LNCAP (cell line): Measurements from ENCODE around the gene CSRP3.

ENCODE experiments used
- TF ChIP-seq, protein P1 (sequence below): fragments of 450-650 bp; IDR thresholded peaks from 2 replicates; pipeline ENCODE4 v1.5.1; 2017; ENCODE audit warnings: mild to moderate bottlenecking

CSRP3 gene

GRCh38 chr11:19201737-19202605, at the start of gene CSRP3:
Gene CSRP3 (minus strand): TSS chr11:19201983. CDS start chr11:19192448, 9,535 bp downstream.
- TF ChIP-seq, protein P1, sequence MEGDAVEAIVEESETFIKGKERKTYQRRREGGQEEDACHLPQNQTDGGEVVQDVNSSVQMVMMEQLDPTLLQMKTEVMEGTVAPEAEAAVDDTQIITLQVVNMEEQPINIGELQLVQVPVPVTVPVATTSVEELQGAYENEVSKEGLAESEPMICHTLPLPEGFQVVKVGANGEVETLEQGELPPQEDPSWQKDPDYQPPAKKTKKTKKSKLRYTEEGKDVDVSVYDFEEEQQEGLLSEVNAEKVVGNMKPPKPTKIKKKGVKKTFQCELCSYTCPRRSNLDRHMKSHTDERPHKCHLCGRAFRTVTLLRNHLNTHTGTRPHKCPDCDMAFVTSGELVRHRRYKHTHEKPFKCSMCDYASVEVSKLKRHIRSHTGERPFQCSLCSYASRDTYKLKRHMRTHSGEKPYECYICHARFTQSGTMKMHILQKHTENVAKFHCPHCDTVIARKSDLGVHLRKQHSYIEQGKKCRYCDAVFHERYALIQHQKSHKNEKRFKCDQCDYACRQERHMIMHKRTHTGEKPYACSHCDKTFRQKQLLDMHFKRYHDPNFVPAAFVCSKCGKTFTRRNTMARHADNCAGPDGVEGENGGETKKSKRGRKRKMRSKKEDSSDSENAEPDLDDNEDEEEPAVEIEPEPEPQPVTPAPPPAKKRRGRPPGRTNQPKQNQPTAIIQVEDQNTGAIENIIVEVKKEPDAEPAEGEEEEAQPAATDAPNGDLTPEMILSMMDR = no peak

DNA sequence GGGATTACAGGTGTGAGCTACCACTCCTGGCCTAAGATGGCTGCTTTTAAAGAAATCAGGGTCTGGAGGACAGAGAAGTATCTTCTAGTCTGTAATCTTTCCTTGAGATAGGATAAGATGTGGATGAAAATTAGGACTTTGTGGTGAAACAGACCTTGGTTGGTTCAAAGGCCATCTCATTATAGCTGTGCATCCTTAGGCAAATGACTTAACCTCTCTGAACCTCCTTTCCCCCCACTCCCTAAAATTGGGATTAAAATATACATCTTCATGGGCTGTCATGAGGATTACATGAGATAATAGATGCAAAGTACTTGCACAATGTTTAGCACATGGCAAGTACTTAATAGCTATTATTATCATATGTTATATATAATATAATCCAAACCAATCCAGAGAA, 49.8 kb upstream of the CSRP3 start:
- TF ChIP-seq, protein P1 = no peak

DNA sequence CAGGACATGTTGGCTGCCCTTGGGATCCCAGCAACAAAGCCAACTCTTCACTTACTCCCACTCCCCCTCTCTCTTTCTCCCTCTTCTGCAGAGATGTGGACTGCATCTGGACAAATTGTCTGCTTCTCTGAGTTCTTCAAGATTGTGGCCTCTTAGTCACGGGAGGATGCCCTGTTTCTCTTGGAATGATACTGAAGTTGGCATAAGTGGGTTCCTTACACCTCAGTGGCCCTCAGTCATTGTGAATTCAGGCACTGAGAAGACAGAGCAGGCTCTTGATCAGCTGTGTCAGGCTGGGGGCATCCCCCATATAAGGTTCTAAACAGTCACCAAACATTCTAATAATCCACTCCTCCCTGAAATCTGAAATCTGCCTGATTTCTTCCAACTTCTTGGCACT, 45.0 kb upstream of the CSRP3 start:
- TF ChIP-seq, protein P1 = no peak

DNA sequence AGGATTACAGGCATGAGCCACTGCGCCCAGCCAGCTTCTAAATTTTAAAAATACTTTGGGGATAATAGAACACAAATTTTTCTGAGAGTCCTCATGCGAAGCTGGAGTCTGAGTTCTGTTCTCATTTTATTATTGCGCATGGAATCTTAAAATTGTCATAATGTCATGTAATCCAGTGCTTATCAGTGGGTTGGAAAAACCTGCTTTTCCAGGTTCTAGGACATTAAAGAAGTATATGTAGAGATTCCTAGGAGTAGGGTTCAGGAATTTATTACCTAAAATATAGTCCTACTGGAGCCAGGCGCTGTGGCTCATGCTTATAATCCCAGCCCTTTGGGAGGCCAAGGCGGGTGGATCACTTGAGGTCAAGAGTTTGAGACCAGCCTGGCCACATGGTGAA, 43.6 kb upstream of the CSRP3 start:
- TF ChIP-seq, protein P1 = no peak

- TF ChIP-seq, protein P1 = no peak
These were observed 42.8 kb upstream of the CSRP3 start for GRCh38 chr11:19244621-19245020.

GRCh38 chr11:19244084-19244483, 42.3 kb upstream of the CSRP3 start:
- TF ChIP-seq, protein P1 = no peak

GRCh38 chr11:19243613-19244012, 41.8 kb upstream of the CSRP3 start:
- TF ChIP-seq, protein P1 = no peak
